Body of pancreas (tissue), 4 donors: Measurements from ENCODE around the gene KLRK1.
"Not testable (repeated sequence)": the region's sequence is repeated elsewhere in the genome, so short reads cannot be mapped to it uniquely, and the experiment has no call there.

Source experiments
- POLR2A ChIP-seq, 3 donors: fragments of 450-650 bp; IDR thresholded peaks; one replicate each; pipeline ENCODE4 v1.6.1; 2016; ENCODE audit warnings: antibody characterized with exemption in 3 of 3, mild to moderate bottlenecking in 2 of 3
- TF ChIP-seq, protein P1 (sequence below), 7 experiments: fragments of 450-650 bp in 4 of 7; fragments of 200-600 bp in 3 of 7; sonication (generic) in 3 of 7; IDR thresholded peaks; one replicate each; pipeline ENCODE4 v1.5.1; 2016 to 2019; ENCODE audit warnings: antibody characterized with exemption in 7 of 7

DNA sequence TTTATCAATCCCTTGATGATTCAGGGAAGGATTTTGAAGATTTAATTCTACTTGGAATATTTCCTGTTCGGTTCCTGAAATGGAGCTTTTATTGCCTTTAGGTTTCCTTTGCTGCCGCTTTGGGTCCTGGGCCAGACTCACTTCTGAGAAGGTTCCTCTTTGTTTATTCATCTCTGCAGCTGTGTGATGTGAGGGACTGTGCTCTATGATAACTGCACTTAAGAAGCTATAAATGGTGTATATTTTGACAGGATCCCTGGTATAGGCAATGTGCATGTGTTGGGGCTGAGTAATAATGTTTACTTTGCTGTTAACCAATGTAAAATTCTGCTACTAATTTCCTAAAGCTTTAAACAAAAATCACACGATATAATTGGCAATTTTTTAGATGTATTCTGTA, 46.0 kb upstream of the KLRK1 start, which contains the start of gene KLRC2:
- TF ChIP-seq, protein P1, sequence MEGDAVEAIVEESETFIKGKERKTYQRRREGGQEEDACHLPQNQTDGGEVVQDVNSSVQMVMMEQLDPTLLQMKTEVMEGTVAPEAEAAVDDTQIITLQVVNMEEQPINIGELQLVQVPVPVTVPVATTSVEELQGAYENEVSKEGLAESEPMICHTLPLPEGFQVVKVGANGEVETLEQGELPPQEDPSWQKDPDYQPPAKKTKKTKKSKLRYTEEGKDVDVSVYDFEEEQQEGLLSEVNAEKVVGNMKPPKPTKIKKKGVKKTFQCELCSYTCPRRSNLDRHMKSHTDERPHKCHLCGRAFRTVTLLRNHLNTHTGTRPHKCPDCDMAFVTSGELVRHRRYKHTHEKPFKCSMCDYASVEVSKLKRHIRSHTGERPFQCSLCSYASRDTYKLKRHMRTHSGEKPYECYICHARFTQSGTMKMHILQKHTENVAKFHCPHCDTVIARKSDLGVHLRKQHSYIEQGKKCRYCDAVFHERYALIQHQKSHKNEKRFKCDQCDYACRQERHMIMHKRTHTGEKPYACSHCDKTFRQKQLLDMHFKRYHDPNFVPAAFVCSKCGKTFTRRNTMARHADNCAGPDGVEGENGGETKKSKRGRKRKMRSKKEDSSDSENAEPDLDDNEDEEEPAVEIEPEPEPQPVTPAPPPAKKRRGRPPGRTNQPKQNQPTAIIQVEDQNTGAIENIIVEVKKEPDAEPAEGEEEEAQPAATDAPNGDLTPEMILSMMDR (IDR thresholded peaks at IDR 0.05), result not testable (repeated sequence)
- not testable (repeated sequence) for TF ChIP-seq POLR2A (IDR thresholded peaks at IDR 0.05)
